H1 (cell line): ENCODE measurements around the gene C5. TPM values are rescaled to one million over a fixed set of nuclear protein-coding genes. Genes with fewer than 3 reads are reported as not detected.

Source experiments
- CTBP2 ChIP-seq: IDR thresholded peaks from 2 replicates; pipeline ENCODE4 v1.7.0; 2011; ENCODE audit warnings: borderline replicate concordance, mild to moderate bottlenecking, moderate library complexity, mixed read lengths, low read length; ENCODE audit not compliant: insufficient read depth, insufficient read length
- SAP30 ChIP-seq: fragments of 300-600 bp; sonication (generic); IDR thresholded peaks from 2 replicates; pipeline ENCODE4 v1.7.1; 2012; ENCODE audit warnings: low read length, moderate library complexity, mild to moderate bottlenecking, inconsistent platforms; ENCODE audit not compliant: insufficient read depth, insufficient replicate concordance
- polyA plus RNA-seq, 7 experiments: library from polyadenylated mRNA; depleted of rRNA in 3 of 7; stranded (reverse) in 5 of 7; unstranded in 2 of 7; fragments of >200 nt in 5 of 7; fragments of 200-250 nt in 2 of 7; gene quantifications; 1 replicate in 5 of 7; 2 replicates in 1 of 7; 4 replicates in 1 of 7; pipeline versions ENCODE4 v1.2.1 to v1.2.3, GENCODE V29; 2011 to 2013; ENCODE audit warnings: missing spikeins in 2 of 7, mixed read lengths in 2 of 7
- total RNA-seq: library from RNA; stranded (reverse); fragmentation: NEBNext Ultra II Directional; extraction: Animal tissue kit (Norgen Biotek cat#: 25700); gene quantifications from 2 replicates; pipeline ENCODE4 v1.2.1, GENCODE V29; 2021

Gene C5
- total and polyA plus RNA-seq, 2 of the 8 experiments (the other 6 are each of a cell fraction or from before 2014, with no cell fraction given), result 0.24 to 0.35 TPM

- TF ChIP-seq CTBP2 (no peak), SAP30 (no peak)
These were observed 53.7 kb downstream of the C5 start (continued) for GRCh38 chr9:120996409-120996808.
